GM12865 (cell line): Measurements from ENCODE around the gene INPP5A.

Experiments
- DNase-seq: peaks from one replicate; pipeline ENCODE4 v3.0.0; 2010; ENCODE audit warnings: low read depth
- H3K4me3 ChIP-seq: 2 replicates; pipeline ENCODE4 v1.5.1; 2011; ENCODE audit warnings: mild to moderate bottlenecking, low read depth, low read length, control low read depth
- CTCF ChIP-seq: IDR thresholded peaks from 2 replicates; pipeline ENCODE4 v1.5.1; 2011; ENCODE audit warnings: low read length, control low read depth, low read depth, inconsistent platforms; ENCODE audit not compliant: insufficient read depth; ENCODE audit errors: missing control alignments

The INPP5A gene

DNA sequence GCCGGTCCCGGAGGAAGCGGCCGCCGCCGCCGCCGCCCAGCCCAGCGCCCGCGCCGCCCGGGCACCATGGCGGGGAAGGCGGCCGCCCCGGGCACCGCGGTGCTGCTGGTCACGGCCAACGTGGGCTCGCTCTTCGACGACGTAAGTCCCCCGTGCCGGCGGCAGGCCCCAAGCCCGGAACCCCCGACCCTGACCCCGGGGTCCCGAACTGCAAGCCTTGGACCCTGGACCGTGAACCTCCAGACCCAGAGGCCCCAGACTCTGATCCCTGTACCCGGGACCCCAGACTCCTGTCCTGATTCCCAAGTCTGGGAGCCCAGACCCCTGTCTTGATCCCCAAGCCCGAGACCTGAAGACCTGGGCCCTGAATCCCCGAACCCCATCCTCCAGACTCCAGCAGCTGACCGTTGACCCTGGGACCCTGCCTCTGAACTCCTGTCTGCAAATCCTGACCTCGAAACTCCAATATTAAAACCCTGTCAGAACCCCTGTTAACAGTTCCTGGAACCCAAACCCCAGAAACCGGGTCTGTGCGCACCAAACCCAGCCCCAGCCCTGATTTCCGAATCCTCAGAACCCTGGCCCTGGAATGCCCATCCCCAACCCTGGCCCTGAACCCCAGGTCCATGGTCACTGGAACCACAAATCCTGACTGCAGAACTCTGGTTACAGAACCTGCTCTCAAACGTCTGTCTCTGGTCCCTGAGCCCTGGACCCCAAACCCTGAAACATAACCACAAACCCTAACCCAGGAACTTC, 623 bp downstream of the INPP5A start:
- peak; percentile 40 for DNase-seq
- TF ChIP-seq CTCF, result no peak
- peak overlapping the region; percentile 82 for H3K4me3 ChIP-seq

GRCh38 chr10:132538790-132539421, 1.3 kb downstream of the INPP5A start:
- H3K4me3 ChIP-seq, result peak overlapping the region; percentile 82
- no peak for TF ChIP-seq CTCF
- DNase-seq, result no peak

DNA sequence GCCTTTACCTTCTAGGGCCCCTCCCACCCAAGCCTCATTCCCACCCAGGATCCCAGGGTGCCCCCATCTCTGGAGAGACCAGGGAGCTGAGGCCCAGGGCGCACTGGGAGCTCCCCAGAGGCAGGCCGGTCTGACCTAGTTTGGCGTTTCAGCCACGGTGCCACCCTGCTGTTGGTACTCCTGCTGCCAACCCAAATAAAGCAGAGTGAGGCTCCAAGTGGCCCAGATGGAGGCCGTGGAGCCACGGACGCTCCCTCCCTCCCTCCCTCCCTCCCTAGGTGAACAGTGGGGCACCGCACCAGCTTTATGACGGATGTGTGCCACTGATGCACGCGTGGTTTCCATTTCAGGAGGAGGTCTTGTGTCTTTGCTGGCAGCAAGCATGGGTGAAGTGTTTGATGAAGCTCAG, 1.8 kb downstream of the INPP5A start:
- peak overlapping the region; percentile 82 for H3K4me3 ChIP-seq
- DNase-seq, result no peak
- no peak for TF ChIP-seq CTCF

DNA sequence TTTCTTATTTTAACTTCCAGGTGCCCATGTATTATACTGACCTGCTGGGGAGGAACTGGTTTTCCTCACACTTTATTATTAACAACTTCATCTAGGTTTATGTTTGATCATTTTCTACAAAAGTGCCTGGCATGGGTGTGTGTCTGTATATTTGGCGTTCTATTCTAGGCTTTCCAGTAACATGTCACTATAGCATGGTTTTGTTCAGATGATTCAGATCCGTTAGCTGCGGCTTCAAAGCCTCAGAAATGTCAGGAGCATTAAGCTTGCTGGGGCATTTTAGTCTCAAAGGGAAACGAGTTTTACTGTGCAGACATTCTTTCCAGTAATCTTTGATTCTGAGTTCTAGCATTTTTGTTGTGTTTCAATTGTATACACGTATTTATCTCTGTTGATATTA, 2.3 kb downstream of the INPP5A start:
- no peak overlapping the region; the same call in 1 of the 2 replicates for H3K4me3 ChIP-seq
- DNase-seq, result no peak
- no peak for TF ChIP-seq CTCF

GRCh38 chr10:132540456-132540855, 2.9 kb downstream of the INPP5A start:
- no peak for DNase-seq
- no peak for TF ChIP-seq CTCF
- no peak overlapping the region for H3K4me3 ChIP-seq

GRCh38 chr10:132541129-132541528, 3.5 kb downstream of the INPP5A start:
- no peak overlapping the region for H3K4me3 ChIP-seq
- DNase-seq, result no peak
- no peak for TF ChIP-seq CTCF
